Natural killer cell (primary cell): Measurements from ENCODE around the gene FBXW2. TPM values are rescaled to one million over a fixed set of nuclear protein-coding genes. Genes with fewer than 3 reads are reported as not detected.

ENCODE experiments used
- ATAC-seq, 3 donors: fragments of 150-1000 bp in 2 of 3; fragments of 200-7000 bp in 1 of 3; cut with Tn5 transposase; 1 replicate in 1 of 3; 2 replicates in 2 of 3; pipeline ENCODE4 v1.10.0; 2021; ENCODE audit warnings: mild to moderate bottlenecking in 2 of 3, moderate library complexity in 2 of 3
- DNase-seq, 2 donors: peaks; one replicate each; pipeline versions ENCODE4 v3.0.0 to v3.0.0-alpha.2; 2013 to 2021; ENCODE audit warnings: mixed read lengths in 1 of 2
- H3K27ac ChIP-seq: one replicate; pipeline ENCODE4 v1.5.1; 2013; ENCODE audit warnings: mild to moderate bottlenecking, low read length
- H3K27me3 ChIP-seq: one replicate; pipeline ENCODE4 v1.6.1; 2013; ENCODE audit warnings: low read length; ENCODE audit not compliant: control insufficient read depth, insufficient read depth
- H3K36me3 ChIP-seq: one replicate; pipeline ENCODE4 v1.6.1; 2013; ENCODE audit warnings: low read length; ENCODE audit not compliant: control insufficient read depth, insufficient read depth
- H3K4me1 ChIP-seq: one replicate; pipeline ENCODE4 v1.6.1; 2013; ENCODE audit warnings: low read length; ENCODE audit not compliant: control insufficient read depth, insufficient read depth
- H3K4me3 ChIP-seq: one replicate; pipeline ENCODE4 v1.5.1; 2013; ENCODE audit warnings: low read length
- H3K9me3 ChIP-seq: one replicate; pipeline ENCODE4 v1.6.1; 2013; ENCODE audit warnings: low read length; ENCODE audit not compliant: control insufficient read depth, insufficient read depth
- H3K27ac Mint-ChIP-seq, 2 donors: one replicate each; pipeline ENCODE4 v1.8.0; 2022; ENCODE audit warnings: mild to moderate bottlenecking in 2 of 2, mixed read lengths in 2 of 2, moderate library complexity in 1 of 2
- H3K27me3 Mint-ChIP-seq, 2 donors: one replicate each; pipeline ENCODE4 v1.8.0; 2022; ENCODE audit warnings: low read depth in 2 of 2, mixed read lengths in 2 of 2
- H3K36me3 Mint-ChIP-seq: one replicate; pipeline ENCODE4 v1.8.0; 2022; ENCODE audit warnings: mixed read lengths
- H3K4me1 Mint-ChIP-seq, 2 donors: one replicate each; pipeline ENCODE4 v1.8.0; 2022; ENCODE audit warnings: mixed read lengths in 2 of 2
- H3K4me3 Mint-ChIP-seq: one replicate; pipeline ENCODE4 v1.8.0; 2022; ENCODE audit warnings: mild to moderate bottlenecking, moderate library complexity, mixed read lengths
- H3K9me3 Mint-ChIP-seq, 2 donors: one replicate each; pipeline ENCODE4 v1.8.0; 2022; ENCODE audit warnings: mixed read lengths in 2 of 2
- WGBS: methylation state at CpG from one replicate; pipeline ENCODE4 v1.1.7; 2013; ENCODE audit warnings: missing lambda C conversion rate; ENCODE audit not compliant: insufficient coverage; 5-methylcytosine and 5-hydroxymethylcytosine counted together
- intact Hi-C: fragments of 100-400 bp; cut with micrococcal nuclease; formaldehyde crosslinking; loops from one replicate; pipeline ENCODE4 v1.14.2; 2022
- total RNA-seq, 4 donors: library from RNA; stranded (reverse); fragments of 120-200 nt in 1 of 4; gene quantifications; one replicate each; pipeline versions ENCODE4 v1.2.3 to v1.2.4, GENCODE V29; 2013 to 2022
- TF ChIP-seq, protein P1 (sequence below): fragments of 200-600 bp; IDR thresholded peaks from one replicate; pipeline ENCODE4 v1.8.0; 2022; ENCODE audit warnings: antibody characterized with exemption

FBXW2 gene
- total RNA-seq, 3 donors from 2014 or later (not counting 1 experiment from before 2014, with no cell fraction given) = 88.3 to 122 (median 92.6) TPM

DNA sequence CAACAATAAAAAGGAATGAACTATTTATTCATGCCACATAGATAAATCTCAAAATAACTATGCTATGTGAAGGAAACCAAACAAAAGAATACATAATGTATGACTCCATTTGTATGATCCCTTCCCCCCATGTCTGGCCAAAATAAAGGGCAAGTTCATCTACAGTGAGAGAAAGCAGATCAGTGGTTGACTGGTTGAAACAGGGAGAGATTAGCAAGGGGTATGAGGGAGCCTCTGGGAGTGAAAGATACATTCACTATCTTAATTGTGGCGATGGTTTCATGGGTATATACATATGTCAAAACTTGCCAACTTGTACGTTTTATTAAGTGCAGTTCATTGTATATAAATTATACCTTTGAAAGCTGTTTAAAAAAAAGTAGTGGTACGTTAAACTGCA is 44.7 kb upstream of the FBXW2 start:
- WGBS = 86% methylated on average over 2 of the region's 3 CpGs
- Histone ChIP-seq H3K36me3 (peaks cover 15% of the 10 kb centered on the region), H3K4me3 (no peak overlapping the region), H3K27me3 (no peaks in the 10 kb centered on the region), H3K9me3 (no peaks in the 10 kb centered on the region), H3K4me1 (peaks cover 11% of the 10 kb centered on the region), H3K27ac (no peak overlapping the region)
- peak overlapping the region in 1 of 2 donors; percentile 12 for H3K27ac Mint-ChIP-seq
- H3K4me3 Mint-ChIP-seq = no peak overlapping the region
- intact Hi-C loops = no loop called here
- ATAC-seq (no peak), DNase-seq (no peak)
- H3K36me3 Mint-ChIP-seq = no peaks in the 10 kb centered on the region
- no peaks in the 10 kb centered on the region for H3K27me3 Mint-ChIP-seq
- H3K4me1 Mint-ChIP-seq = peaks cover 36 to 38% of the 10 kb centered on the region in 2 donors
- TF ChIP-seq, protein P1, sequence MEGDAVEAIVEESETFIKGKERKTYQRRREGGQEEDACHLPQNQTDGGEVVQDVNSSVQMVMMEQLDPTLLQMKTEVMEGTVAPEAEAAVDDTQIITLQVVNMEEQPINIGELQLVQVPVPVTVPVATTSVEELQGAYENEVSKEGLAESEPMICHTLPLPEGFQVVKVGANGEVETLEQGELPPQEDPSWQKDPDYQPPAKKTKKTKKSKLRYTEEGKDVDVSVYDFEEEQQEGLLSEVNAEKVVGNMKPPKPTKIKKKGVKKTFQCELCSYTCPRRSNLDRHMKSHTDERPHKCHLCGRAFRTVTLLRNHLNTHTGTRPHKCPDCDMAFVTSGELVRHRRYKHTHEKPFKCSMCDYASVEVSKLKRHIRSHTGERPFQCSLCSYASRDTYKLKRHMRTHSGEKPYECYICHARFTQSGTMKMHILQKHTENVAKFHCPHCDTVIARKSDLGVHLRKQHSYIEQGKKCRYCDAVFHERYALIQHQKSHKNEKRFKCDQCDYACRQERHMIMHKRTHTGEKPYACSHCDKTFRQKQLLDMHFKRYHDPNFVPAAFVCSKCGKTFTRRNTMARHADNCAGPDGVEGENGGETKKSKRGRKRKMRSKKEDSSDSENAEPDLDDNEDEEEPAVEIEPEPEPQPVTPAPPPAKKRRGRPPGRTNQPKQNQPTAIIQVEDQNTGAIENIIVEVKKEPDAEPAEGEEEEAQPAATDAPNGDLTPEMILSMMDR = no peak
- no peaks in the 10 kb centered on the region for H3K9me3 Mint-ChIP-seq

DNA sequence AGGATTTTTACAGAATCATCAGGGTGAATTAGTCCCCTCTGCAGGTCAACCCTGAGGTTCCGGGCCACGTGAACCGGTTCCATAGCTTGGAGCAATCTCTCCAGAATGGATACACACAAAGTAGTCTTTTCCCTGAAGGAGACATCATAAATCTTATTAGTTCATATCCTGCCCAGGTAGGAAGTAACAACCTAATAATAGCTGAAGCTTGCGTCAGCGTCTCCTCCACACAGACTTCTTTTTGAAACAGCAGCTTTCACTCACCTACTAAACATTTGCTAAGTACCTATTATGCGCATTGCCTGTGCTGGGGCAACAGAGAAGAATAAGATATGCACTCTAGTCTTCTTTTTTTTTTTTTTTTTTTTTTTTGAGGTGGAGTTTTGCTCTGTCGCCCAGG is 40.1 kb upstream of the FBXW2 start:
- Mint-ChIP-seq H3K9me3 (no peaks in the 10 kb centered on the region), H3K27me3 (no peaks in the 10 kb centered on the region), H3K36me3 (peaks cover 12% of the 10 kb centered on the region), H3K4me1 (peaks cover 8 to 11% of the 10 kb centered on the region in 2 donors), H3K4me3 (no peak overlapping the region), H3K27ac (no peak overlapping the region)
- no peak for DNase-seq
- H3K27ac ChIP-seq = no peak overlapping the region
- TF ChIP-seq, protein P1 = no peak
- WGBS = 98% methylated on average over 5 of the region's 7 CpGs
- no peak overlapping the region for H3K4me3 ChIP-seq
- intact Hi-C loops = no loop called here
- no peaks in the 10 kb centered on the region for H3K27me3 ChIP-seq
- H3K4me1 ChIP-seq = no peaks in the 10 kb centered on the region
- H3K36me3 ChIP-seq = peaks cover 48% of the 10 kb centered on the region
- no peak for ATAC-seq
- no peaks in the 10 kb centered on the region for H3K9me3 ChIP-seq

DNA sequence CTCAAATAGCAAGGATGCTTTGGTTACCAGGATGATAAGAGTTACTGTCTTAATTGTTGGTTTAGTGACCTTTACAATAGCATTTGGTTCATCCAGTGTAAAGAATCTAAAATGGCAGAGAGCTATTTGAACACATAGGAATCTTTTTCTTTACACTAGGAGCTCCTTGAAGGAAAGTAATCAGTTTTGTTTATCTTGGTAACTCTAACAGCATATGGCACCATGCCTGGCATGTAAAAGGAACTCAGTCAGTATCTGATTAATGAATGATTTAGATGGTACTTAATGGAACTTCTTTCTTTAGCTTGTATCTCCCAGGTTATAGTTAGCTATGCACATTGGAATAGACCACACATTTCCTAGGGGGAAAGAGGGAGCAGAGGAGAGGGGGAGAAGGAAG is 39.6 kb upstream of the FBXW2 start:
- DNase-seq = no peak
- peaks cover 4 to 8% of the 10 kb centered on the region in 2 donors for H3K4me1 Mint-ChIP-seq
- H3K27me3 ChIP-seq = no peaks in the 10 kb centered on the region
- H3K4me3 Mint-ChIP-seq = no peak overlapping the region
- no peaks in the 10 kb centered on the region for H3K9me3 Mint-ChIP-seq
- H3K4me1 ChIP-seq = no peaks in the 10 kb centered on the region
- H3K27me3 Mint-ChIP-seq = no peaks in the 10 kb centered on the region
- H3K36me3 ChIP-seq = peaks cover 46% of the 10 kb centered on the region
- TF ChIP-seq, protein P1 = no peak
- H3K27ac Mint-ChIP-seq = no peak overlapping the region
- H3K36me3 Mint-ChIP-seq = peaks cover 12% of the 10 kb centered on the region
- H3K4me3 ChIP-seq = no peak overlapping the region
- ATAC-seq = no peak
- H3K27ac ChIP-seq = no peak overlapping the region
- no peaks in the 10 kb centered on the region for H3K9me3 ChIP-seq
- intact Hi-C loops = no loop called here

DNA sequence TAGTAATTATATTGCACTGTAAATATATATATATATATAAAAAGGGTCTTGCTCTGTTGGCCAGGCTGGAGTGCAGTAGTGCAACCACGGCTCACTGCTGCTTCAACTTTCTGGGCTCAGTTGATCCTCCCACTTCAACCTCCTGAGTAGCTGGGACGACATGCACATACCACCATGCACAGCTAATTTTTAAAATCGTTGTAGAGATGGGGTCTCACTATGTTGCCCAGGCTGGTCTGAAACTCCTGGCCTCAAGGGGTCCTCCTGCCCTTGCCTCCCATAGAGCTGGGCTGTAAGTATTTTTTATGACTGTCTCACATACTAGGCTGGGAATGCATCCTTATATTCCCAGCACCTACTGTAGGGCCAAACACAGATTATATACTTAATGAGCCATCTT is 37.6 kb upstream of the FBXW2 start:
- Mint-ChIP-seq H3K4me3 (no peak overlapping the region), H3K36me3 (peaks cover 12% of the 10 kb centered on the region), H3K4me1 (peaks cover 0 to 3% of the 10 kb centered on the region in 2 donors), H3K9me3 (no peaks in the 10 kb centered on the region), H3K27me3 (no peaks in the 10 kb centered on the region), H3K27ac (no peak overlapping the region)
- no peaks in the 10 kb centered on the region for H3K9me3 ChIP-seq
- ATAC-seq (no peak), DNase-seq (no peak)
- H3K36me3 ChIP-seq = peaks cover 59% of the 10 kb centered on the region
- 100% methylated on average over 1 of the region's 3 CpGs for WGBS
- TF ChIP-seq, protein P1 = no peak
- H3K27ac ChIP-seq = no peak overlapping the region
- H3K4me1 ChIP-seq = no peaks in the 10 kb centered on the region
- H3K27me3 ChIP-seq = no peaks in the 10 kb centered on the region
- intact Hi-C loops = no loop called here
- no peak overlapping the region for H3K4me3 ChIP-seq
